GM20000 (cell line): ENCODE data around the gene TBX19.
A peak's percentile ranks its signal among the peaks of the same experiment; 100 is the strongest.

ENCODE experiments used
- DNase-seq: peaks from one replicate; pipeline ENCODE4 v3.0.0; 2012; ENCODE audit warnings: low spot score
- TF ChIP-seq, protein P1 (sequence below): IDR thresholded peaks from 2 replicates; pipeline ENCODE4 v1.5.1; 2012; ENCODE audit warnings: mild to moderate bottlenecking, control low read depth; ENCODE audit errors: extremely low read depth, missing control alignments

Gene TBX19

GRCh38 chr1:168333562-168334276 is 53.0 kb downstream of the TBX19 start:
- TF ChIP-seq, protein P1, sequence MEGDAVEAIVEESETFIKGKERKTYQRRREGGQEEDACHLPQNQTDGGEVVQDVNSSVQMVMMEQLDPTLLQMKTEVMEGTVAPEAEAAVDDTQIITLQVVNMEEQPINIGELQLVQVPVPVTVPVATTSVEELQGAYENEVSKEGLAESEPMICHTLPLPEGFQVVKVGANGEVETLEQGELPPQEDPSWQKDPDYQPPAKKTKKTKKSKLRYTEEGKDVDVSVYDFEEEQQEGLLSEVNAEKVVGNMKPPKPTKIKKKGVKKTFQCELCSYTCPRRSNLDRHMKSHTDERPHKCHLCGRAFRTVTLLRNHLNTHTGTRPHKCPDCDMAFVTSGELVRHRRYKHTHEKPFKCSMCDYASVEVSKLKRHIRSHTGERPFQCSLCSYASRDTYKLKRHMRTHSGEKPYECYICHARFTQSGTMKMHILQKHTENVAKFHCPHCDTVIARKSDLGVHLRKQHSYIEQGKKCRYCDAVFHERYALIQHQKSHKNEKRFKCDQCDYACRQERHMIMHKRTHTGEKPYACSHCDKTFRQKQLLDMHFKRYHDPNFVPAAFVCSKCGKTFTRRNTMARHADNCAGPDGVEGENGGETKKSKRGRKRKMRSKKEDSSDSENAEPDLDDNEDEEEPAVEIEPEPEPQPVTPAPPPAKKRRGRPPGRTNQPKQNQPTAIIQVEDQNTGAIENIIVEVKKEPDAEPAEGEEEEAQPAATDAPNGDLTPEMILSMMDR, result no peak
- DNase-seq, result no peak

DNA sequence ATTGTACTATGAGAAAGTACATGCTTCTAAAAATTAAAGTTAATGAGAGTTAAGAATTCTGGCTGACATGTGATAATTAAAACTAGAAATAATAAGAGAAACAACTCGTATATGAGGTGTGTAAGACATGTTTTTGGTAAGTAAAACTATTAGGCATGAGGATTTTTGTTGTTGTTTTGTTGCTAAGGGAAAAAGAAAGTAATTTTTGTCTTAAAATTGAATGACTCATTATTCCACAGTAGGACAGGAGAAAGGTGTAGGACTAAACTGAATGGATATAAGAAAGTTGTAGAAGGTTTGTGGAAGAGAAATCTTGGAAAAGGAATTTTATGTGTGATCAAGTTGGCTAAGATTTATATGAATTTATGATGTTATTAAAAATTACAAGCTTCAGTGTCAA is 54.8 kb downstream of the TBX19 start:
- DNase-seq, result no peak
- TF ChIP-seq, protein P1, result no peak

- TF ChIP-seq, protein P1, result no peak
- DNase-seq, result no peak
Measured at GRCh38 chr1:168338589-168339503, 58.2 kb downstream of the TBX19 start.

GRCh38 chr1:168340781-168341482 is 60.3 kb downstream of the TBX19 start:
- TF ChIP-seq, protein P1, result no peak
- DNase-seq, result no peak

GRCh38 chr1:168341483-168341975 is 60.9 kb downstream of the TBX19 start:
- TF ChIP-seq, protein P1, result no peak
- no peak for DNase-seq

DNA sequence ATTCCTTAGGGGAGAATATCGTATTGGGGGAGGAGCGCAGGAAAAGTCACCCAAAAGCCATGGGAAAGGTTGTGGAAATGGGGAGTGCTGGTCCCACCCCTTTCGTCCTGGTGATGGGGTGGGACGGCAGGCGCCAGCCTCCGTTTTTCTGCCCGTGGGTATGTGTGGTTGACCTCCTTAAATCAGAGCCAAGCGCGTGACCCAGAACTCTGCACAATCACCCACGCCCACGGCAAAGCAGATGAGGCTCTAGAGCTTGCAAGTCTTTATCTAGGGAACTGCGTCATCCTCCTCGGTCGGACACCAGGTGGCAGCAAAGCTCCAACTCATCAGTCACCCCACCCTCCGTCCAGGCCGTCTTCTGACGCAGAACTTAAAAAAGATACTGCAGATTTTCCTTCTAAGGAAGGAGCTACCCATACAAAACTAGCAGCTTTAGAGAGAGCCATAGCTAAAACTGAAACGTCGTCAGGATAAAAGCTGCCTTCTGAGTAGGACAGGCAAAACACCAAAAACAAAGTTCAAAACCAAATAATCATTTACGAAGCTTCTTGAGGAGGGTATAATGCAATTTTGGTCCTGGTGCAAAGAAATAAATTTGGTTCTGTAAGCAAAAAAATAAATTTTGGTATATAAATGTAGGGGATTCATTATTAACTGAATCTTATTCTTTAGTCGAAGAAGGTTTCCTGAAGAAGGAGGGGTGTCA is 62.0 kb downstream of the TBX19 start:
- peak; percentile 70 for DNase-seq
- TF ChIP-seq, protein P1, result peak; percentile 72
